ENCODE results near the gene IFITM5. TPM values are rescaled to one million over a fixed set of nuclear protein-coding genes. Genes with fewer than 3 reads are reported as not detected.
"Not testable (repeated sequence)": the region's sequence is repeated elsewhere in the genome, so short reads cannot be mapped to it uniquely, and the experiment has no call there.

The IFITM5 gene
- total and polyA plus RNA-seq, 4 donors: 0.29 TPM; not detected in 3

DNA sequence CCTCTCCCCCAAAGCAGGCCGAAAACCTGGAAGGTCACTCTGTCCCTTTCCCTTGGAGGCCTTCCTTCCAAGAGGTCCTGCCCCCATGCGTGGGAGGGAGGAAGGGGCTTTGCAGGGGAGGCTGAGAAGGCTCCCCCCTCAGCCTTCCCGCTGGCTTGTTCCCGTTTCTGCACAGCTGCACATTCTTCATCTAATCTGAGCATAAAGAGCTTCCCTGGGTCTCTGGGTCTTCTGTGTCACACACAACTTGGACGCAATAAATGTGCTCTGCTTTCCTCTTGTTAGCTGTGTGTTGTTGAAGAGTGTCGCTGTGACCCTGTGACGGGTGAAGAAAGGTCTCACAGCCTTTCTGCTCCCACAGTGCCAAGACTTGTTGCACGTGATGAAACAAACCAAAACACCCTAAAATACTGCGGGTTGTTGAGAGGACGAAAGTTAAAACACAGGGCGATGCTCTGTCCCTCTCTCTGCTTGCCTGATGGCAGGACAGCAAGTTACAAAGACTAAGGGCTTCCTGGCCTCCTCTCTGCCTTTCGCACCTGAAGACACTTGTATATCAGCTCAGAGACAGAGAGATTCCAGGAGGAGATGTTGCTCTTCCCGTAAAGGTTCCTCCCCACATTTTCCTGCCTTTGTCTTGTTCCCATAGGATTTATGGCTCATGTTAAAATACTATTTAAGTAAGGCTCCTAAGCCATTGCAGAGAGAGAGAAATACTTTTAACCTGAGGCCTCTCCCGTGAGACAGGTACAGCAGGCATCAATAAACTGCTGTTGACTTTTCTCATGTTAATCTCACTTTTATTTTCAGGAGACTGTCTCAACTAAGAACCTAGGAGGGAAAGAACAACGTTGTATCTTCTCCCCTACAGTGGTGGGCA, 36.7 kb upstream of the IFITM5 start:
- peak in 1 of 6 donors; percentile 80 for DNase-seq (ENCODE audit: low read depth in 4 of 6, low spot score in 6 of 6)
- Histone ChIP-seq H3K4me1 (ENCODE audit: control insufficient read depth, insufficient read depth, low read length) (peaks cover 23% of the 10 kb centered on the region), H3K36me3 (ENCODE audit: control insufficient read depth, insufficient read depth, low read length) (no peaks in the 10 kb centered on the region), H3K27me3 (ENCODE audit: control insufficient read depth, insufficient read depth, low read length) (no peaks in the 10 kb centered on the region), H3K4me3 (ENCODE audit: low read depth, low read length) (no peak overlapping the region), H3K9me3 (ENCODE audit: control insufficient read depth, insufficient read depth, low read length) (no peaks in the 10 kb centered on the region), H3K27ac (ENCODE audit: low read depth, low read length) (peak overlapping the region; percentile 93)
- 55% methylated on average over 7 of the region's 15 CpGs for WGBS (ENCODE audit: insufficient coverage)

DNA sequence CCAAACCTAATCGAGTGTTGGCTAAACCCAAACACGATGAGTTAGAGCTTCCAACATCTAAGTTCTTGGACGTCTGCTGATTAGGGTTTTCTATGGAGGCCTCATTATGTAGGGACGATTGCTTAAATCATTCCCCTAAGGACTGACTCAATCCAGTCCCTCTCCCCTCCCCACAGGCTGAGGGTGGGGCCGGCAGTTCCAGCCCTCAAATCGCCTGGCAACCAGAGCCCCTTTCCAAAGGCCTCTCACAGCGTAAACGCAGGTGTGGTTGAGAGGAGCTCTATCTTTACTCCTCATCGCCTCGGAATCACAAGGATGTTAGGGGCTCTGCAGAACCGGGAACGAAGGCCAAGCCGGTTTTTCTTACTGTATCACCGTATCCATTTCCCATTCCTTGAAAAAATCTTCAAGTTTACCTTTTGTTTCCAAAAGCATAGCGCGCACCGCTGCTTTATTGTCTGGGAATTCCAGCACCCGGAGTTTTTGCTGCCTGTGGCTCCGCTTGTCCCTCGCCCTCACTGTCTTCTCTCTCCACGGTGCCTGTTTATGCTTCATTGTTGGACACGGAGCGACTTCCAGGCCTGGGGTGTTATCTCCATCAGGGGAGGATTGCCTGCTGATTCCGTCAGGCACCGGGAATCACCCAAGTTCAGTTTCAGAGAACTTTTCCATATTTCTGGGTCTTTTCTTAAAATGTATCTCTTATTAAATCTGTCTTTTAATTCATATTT, 35.1 kb upstream of the IFITM5 start:
- Histone ChIP-seq H3K4me3 (ENCODE audit: low read depth, low read length) (no peak overlapping the region), H3K27ac (ENCODE audit: low read depth, low read length) (peak overlapping the region; percentile 93), H3K4me1 (ENCODE audit: control insufficient read depth, insufficient read depth, low read length) (peaks cover 23% of the 10 kb centered on the region), H3K9me3 (ENCODE audit: control insufficient read depth, insufficient read depth, low read length) (no peaks in the 10 kb centered on the region), H3K27me3 (ENCODE audit: control insufficient read depth, insufficient read depth, low read length) (no peaks in the 10 kb centered on the region), H3K36me3 (ENCODE audit: control insufficient read depth, insufficient read depth, low read length) (peaks cover 3% of the 10 kb centered on the region)
- 18% methylated on average over 15 of the region's 25 CpGs for WGBS (ENCODE audit: insufficient coverage)
- peak in 1 of 6 donors; percentile 46 for DNase-seq (ENCODE audit: low read depth in 4 of 6, low spot score in 6 of 6)

DNA sequence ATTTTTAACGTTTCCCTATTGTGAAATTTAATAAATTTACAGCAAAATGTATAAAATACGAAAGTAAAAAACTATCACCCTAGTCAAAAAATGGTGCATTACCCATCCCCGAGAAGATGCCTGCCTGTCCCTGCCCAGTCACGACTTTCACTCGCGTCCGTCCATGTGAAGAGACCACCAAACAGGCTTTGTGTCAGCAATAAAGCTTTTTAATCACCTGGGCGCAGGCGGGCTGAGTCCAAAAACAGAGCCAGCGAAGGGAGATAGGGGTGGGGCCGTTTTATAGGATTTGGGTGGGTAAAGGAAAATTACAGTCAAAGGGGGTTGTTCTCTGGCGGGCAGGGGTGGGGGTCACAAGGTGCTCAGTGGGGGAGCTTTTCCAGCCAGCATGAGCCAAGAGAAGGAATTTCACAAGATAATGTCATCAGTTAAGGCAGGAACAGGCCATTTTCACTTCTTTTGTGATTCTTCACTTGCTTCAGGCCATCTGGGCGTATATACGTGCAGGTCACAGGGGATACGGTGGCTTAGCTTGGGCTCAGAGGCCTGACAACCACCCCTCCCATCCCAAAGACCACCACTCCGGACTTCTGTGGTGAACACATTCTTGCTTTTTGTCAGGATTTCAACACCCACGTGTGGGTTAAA, 34.4 kb upstream of the IFITM5 start:
- WGBS (ENCODE audit: insufficient coverage): 71% methylated on average over 15 of the region's 17 CpGs
- H3K9me3 ChIP-seq (ENCODE audit: control insufficient read depth, insufficient read depth, low read length); H3K4me3 ChIP-seq (ENCODE audit: low read depth, low read length); DNase-seq (ENCODE audit: low read depth in 4 of 6, low spot score in 6 of 6); H3K36me3 ChIP-seq (ENCODE audit: control insufficient read depth, insufficient read depth, low read length); H3K27me3 ChIP-seq (ENCODE audit: control insufficient read depth, insufficient read depth, low read length): not testable (repeated sequence)
- H3K27ac ChIP-seq (ENCODE audit: low read depth, low read length): peak overlapping the region; percentile 93
- H3K4me1 ChIP-seq (ENCODE audit: control insufficient read depth, insufficient read depth, low read length): peaks cover 23% of the 10 kb centered on the region

DNA sequence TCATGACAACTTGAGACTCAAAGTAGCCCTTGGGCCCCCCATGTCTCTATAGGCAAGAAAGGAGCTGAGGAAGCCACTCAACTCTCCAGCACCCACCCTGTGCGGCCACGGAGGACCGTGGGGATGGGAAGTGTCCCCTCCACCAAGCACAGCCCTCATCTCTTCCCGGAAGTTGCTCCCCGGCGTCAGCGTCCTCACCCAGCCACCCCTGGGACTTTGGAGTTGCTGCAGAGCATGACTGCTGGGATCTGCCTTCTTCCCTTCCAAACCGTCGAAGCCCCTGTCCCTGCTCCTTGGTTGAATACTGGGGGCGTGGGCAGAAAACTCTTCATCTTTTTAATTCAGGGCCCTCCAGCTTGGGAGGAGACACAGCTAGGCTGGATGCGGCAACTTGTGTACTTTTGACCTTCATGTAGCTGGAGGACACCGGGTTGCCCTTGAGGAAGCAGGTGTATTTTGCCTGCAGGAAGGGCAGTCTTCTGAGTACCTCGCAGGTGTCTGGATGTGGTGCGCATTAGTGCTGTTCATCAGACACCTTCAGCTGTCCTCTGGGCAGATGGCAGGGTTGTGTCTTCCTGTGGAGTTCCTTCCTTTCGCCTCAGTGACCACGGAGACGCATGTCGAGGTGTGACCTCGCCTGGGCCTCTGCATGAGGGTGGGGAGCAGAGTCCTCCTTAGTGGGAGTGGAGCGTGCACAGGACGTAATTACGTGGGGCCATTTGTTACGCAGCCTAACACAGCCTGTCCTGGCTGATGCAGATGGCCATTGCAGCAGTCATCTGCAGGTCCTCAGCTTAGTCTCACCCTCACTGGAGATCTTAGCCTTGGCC, 33.5 kb upstream of the IFITM5 start:
- no peak for DNase-seq (ENCODE audit: low read depth in 4 of 6, low spot score in 6 of 6)
- Histone ChIP-seq H3K9me3 (ENCODE audit: control insufficient read depth, insufficient read depth, low read length) (no peaks in the 10 kb centered on the region), H3K4me3 (ENCODE audit: low read depth, low read length) (no peak overlapping the region), H3K4me1 (ENCODE audit: control insufficient read depth, insufficient read depth, low read length) (peaks cover 23% of the 10 kb centered on the region), H3K27me3 (ENCODE audit: control insufficient read depth, insufficient read depth, low read length) (no peaks in the 10 kb centered on the region), H3K36me3 (ENCODE audit: control insufficient read depth, insufficient read depth, low read length) (peaks cover 3% of the 10 kb centered on the region), H3K27ac (ENCODE audit: low read depth, low read length) (no peak overlapping the region)
- 96% methylated on average over 21 of the region's 23 CpGs for WGBS (ENCODE audit: insufficient coverage)

GRCh38 chr11:331358-332060, 32.2 kb upstream of the IFITM5 start:
- 82% methylated on average over 17 of the region's 19 CpGs for WGBS (ENCODE audit: insufficient coverage)
- H3K4me3 ChIP-seq (ENCODE audit: low read depth, low read length): no peak overlapping the region
- no peaks in the 10 kb centered on the region for H3K27me3 ChIP-seq (ENCODE audit: control insufficient read depth, insufficient read depth, low read length)
- peaks cover 34% of the 10 kb centered on the region for H3K4me1 ChIP-seq (ENCODE audit: control insufficient read depth, insufficient read depth, low read length)
- no peak for DNase-seq (ENCODE audit: low read depth in 4 of 6, low spot score in 6 of 6)
- no peak overlapping the region for H3K27ac ChIP-seq (ENCODE audit: low read depth, low read length)
- peaks cover 3% of the 10 kb centered on the region for H3K36me3 ChIP-seq (ENCODE audit: control insufficient read depth, insufficient read depth, low read length)
- no peaks in the 10 kb centered on the region for H3K9me3 ChIP-seq (ENCODE audit: control insufficient read depth, insufficient read depth, low read length)

- Histone ChIP-seq H3K27ac (ENCODE audit: low read depth, low read length) (no peak overlapping the region), H3K36me3 (ENCODE audit: control insufficient read depth, insufficient read depth, low read length) (peaks cover 3% of the 10 kb centered on the region), H3K27me3 (ENCODE audit: control insufficient read depth, insufficient read depth, low read length) (no peaks in the 10 kb centered on the region), H3K4me1 (ENCODE audit: control insufficient read depth, insufficient read depth, low read length) (peaks cover 37% of the 10 kb centered on the region), H3K9me3 (ENCODE audit: control insufficient read depth, insufficient read depth, low read length) (no peaks in the 10 kb centered on the region), H3K4me3 (ENCODE audit: low read depth, low read length) (no peak overlapping the region)
- DNase-seq (ENCODE audit: low read depth in 4 of 6, low spot score in 6 of 6): no peak
- 89% methylated on average over 34 of the region's 34 CpGs for WGBS (ENCODE audit: insufficient coverage)
Observed at GRCh38 chr11:330694-331357, 31.5 kb upstream of the IFITM5 start.

DNA sequence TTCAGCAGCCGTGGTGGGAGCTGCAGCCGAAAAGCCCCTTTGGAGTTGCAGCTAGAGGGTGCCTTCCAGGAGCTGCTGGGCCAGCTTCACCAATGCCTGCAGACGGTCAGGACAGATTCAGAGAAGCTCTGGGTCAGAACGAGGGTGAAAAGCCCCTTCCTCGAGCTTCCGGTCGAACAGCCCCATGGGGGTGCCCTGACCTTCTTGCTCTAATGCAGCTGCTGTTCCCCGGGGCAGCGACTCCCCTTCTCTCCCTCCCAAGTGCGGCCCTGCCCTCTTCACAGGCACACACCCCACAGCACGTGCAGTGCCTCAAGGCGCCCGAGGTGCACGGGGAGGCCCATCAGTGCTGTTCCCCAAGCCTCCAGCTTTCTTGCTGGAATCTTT, 31.0 kb upstream of the IFITM5 start:
- Histone ChIP-seq H3K4me1 (ENCODE audit: control insufficient read depth, insufficient read depth, low read length) (peaks cover 36% of the 10 kb centered on the region), H3K9me3 (ENCODE audit: control insufficient read depth, insufficient read depth, low read length) (no peaks in the 10 kb centered on the region), H3K27me3 (ENCODE audit: control insufficient read depth, insufficient read depth, low read length) (no peaks in the 10 kb centered on the region), H3K4me3 (ENCODE audit: low read depth, low read length) (no peak overlapping the region), H3K36me3 (ENCODE audit: control insufficient read depth, insufficient read depth, low read length) (peaks cover 3% of the 10 kb centered on the region), H3K27ac (ENCODE audit: low read depth, low read length) (no peak overlapping the region)
- no peak for DNase-seq (ENCODE audit: low read depth in 4 of 6, low spot score in 6 of 6)
- 71% methylated on average over 10 of the region's 14 CpGs for WGBS (ENCODE audit: insufficient coverage)

- no peak for DNase-seq (ENCODE audit: low read depth in 4 of 6, low spot score in 6 of 6)
- Histone ChIP-seq H3K4me1 (ENCODE audit: control insufficient read depth, insufficient read depth, low read length) (peaks cover 32% of the 10 kb centered on the region), H3K27me3 (ENCODE audit: control insufficient read depth, insufficient read depth, low read length) (no peaks in the 10 kb centered on the region), H3K9me3 (ENCODE audit: control insufficient read depth, insufficient read depth, low read length) (no peaks in the 10 kb centered on the region), H3K27ac (ENCODE audit: low read depth, low read length) (no peak overlapping the region), H3K4me3 (ENCODE audit: low read depth, low read length) (no peak overlapping the region), H3K36me3 (ENCODE audit: control insufficient read depth, insufficient read depth, low read length) (peaks cover 3% of the 10 kb centered on the region)
- WGBS (ENCODE audit: insufficient coverage): 100% methylated on average over 1 of the region's 2 CpGs
Observed at GRCh38 chr11:329886-330253, 30.5 kb upstream of the IFITM5 start.
